OCI-LY7 (cell line): Measurements from ENCODE around the gene LTBP2. TPM values are rescaled to one million over a fixed set of nuclear protein-coding genes. Genes with fewer than 3 reads are reported as not detected.

Experiments
- BruUV-seq: library from RNA; stranded (reverse); fragments of 400-500 nt; replicated peaks from 2 replicates; lab custom pipeline; 2021; lab: Mats Ljungman, UMichigan
- CTCF ChIA-PET: fragments of 300-600 bp; sonication (Branson Sonifier 250); formaldehyde crosslinking; loops from one replicate; lab custom pipeline; 2022; ENCODE audit warnings: antibody characterized with exemption; ENCODE audit not compliant: unreplicated experiment; lab: Charles Lee
- POLR2A ChIA-PET: fragments of 300-600 bp; sonication (Branson Sonifier 250); formaldehyde crosslinking; loops from one replicate; lab custom pipeline; 2022; ENCODE audit warnings: antibody characterized with exemption; lab: Charles Lee
- DNase-seq: peaks from one replicate; pipeline ENCODE4 v3.0.0-alpha.2; 2015; ENCODE audit warnings: low spot score
- H2AFZ ChIP-seq: fragments of 200-600 bp; sonication (generic), shearing (Covaris generic); 2 replicates; pipeline ENCODE4 v1.6.1; 2014; ENCODE audit warnings: mild to moderate bottlenecking, antibody characterized with exemption, low read length, moderate library complexity
- H3K27ac ChIP-seq: fragments of 200-600 bp; sonication (generic); 2 replicates; pipeline ENCODE4 v1.5.1; 2014; ENCODE audit warnings: mixed run types, low read depth, mild to moderate bottlenecking, moderate library complexity, low read length, inconsistent platforms; ENCODE audit not compliant: poor library complexity, severe bottlenecking
- H3K36me3 ChIP-seq: fragments of 200-600 bp; sonication (generic); 2 replicates; pipeline ENCODE4 v1.6.1; 2014; ENCODE audit warnings: mild to moderate bottlenecking, antibody characterized with exemption, low read length, moderate library complexity, mixed read lengths; ENCODE audit not compliant: insufficient read depth
- H3K4me1 ChIP-seq: fragments of 200-600 bp; sonication (generic); 2 replicates; pipeline ENCODE4 v1.5.1; 2014; ENCODE audit warnings: mild to moderate bottlenecking, low read length; ENCODE audit not compliant: insufficient read depth, poor library complexity, severe bottlenecking
- H3K4me2 ChIP-seq: fragments of 200-600 bp; sonication (generic); 2 replicates; pipeline ENCODE4 v1.6.1; 2014; ENCODE audit warnings: mild to moderate bottlenecking, low read length
- H3K4me3 ChIP-seq: fragments of 200-600 bp; sonication (generic); 2 replicates; pipeline ENCODE4 v1.5.1; 2014; ENCODE audit warnings: mild to moderate bottlenecking, low read depth, low read length; ENCODE audit not compliant: poor library complexity, severe bottlenecking
- H3K79me2 ChIP-seq: fragments of 200-600 bp; sonication (generic); 2 replicates; pipeline ENCODE4 v1.6.1; 2016; ENCODE audit warnings: low read depth, mild to moderate bottlenecking, low read length, moderate library complexity, mixed read lengths; ENCODE audit not compliant: insufficient read depth
- H3K9me2 ChIP-seq: fragments of 200-600 bp; sonication (generic); 2 replicates; pipeline ENCODE4 v1.6.1; 2016; ENCODE audit warnings: mild to moderate bottlenecking, low read length, mixed read lengths; ENCODE audit not compliant: insufficient read depth
- H3K9me3 ChIP-seq: fragments of 200-600 bp; sonication (generic); 2 replicates; pipeline ENCODE4 v1.6.1; 2014; ENCODE audit warnings: mild to moderate bottlenecking, mixed run types, low read length, mixed read lengths
- H4K20me1 ChIP-seq: fragments of 200-600 bp; sonication (generic); 2 replicates; pipeline ENCODE4 v1.6.1; 2014; ENCODE audit warnings: mild to moderate bottlenecking, antibody characterized with exemption, low read length, moderate library complexity, mixed read lengths; ENCODE audit not compliant: insufficient read depth
- CTCF ChIP-seq: fragments of 200-600 bp; sonication (generic); conservative IDR thresholded peaks from 2 replicates; pipeline ENCODE4 v1.5.1; 2014; ENCODE audit warnings: mild to moderate bottlenecking, antibody characterized with exemption, low read length, moderate library complexity, mixed read lengths
- EZH2phosphoT487 ChIP-seq: fragments of 200-600 bp; sonication (generic); IDR thresholded peaks from 2 replicates; pipeline ENCODE4 v1.6.1; 2018; ENCODE audit warnings: low read depth, borderline replicate concordance, mild to moderate bottlenecking, mixed run types, antibody characterized with exemption, low read length, moderate library complexity, mixed read lengths
- intact Hi-C: fragments of 100-400 bp; cut with micrococcal nuclease; formaldehyde crosslinking; loops from one replicate; pipeline ENCODE4 v1.10.0; 2022; ENCODE audit not compliant: unreplicated experiment
- total RNA-seq, 2 experiments: library from RNA; depleted of rRNA in 1 of 2; stranded (reverse); fragments of >200 nt in 1 of 2; shearing (Covaris generic) in 1 of 2; gene quantifications; 2 replicates each; pipeline ENCODE4 v1.2.3, GENCODE V29; 2014 to 2022

Gene LTBP2
- total RNA-seq, 2 experiments from 2014 or later, result 0.15 to 0.25 TPM

DNA sequence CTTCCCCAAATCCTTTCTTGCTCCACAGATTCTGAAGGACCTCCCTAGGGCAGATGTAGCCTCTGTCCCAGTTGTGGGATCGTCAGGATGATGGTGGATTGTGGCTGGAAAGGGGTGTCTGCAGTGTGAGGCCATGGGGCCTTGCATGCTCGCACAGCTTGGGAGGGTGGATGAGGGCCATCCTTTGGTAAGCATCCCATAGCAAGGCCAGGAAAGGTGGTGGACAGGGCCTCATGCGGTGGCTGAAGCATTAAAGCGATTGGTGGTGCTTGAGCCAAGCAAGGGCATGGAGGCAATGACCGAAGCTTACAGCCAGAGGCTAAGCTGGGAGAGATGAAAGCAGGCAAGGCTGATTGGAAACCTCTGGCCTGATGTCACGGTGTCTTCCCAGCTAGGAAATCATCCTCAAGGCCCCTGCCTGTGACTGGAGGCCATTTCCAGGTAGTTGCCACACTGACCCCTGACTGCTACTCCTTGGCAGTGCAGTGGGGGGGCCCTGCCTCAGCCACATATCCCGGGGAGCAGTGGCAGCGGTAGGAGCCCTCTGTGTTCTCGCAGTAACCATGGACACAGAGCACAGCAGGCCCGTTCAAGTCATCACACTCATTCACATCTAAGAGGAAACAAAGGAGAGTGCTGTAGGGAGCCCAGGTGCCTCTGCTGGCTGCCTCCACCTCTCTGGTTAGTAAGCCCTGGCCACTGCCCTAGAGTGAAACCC lies 111.5 kb downstream of the LTBP2 start:
- POLR2A ChIA-PET, result interaction anchor here (1.2 to 1.6 kb wide), 2 partner anchors 11 to 25 kb away, joined by 4 read pairs; no protein-coding TSS in a partner anchor
- Histone ChIP-seq H3K36me3 (peaks cover 10% of the 10 kb centered on the region; the same call in 1 of the 2 replicates), H3K4me2 (no peak overlapping the region), H3K4me1 (peaks cover 4% of the 10 kb centered on the region), H3K9me3 (no peaks in the 10 kb centered on the region), H3K27ac (no peak overlapping the region), H3K9me2 (no peaks in the 10 kb centered on the region), H4K20me1 (no peaks in the 10 kb centered on the region), H2AFZ (no peak overlapping the region), H3K4me3 (no peak overlapping the region), H3K79me2 (no peaks in the 10 kb centered on the region)
- no TSS peak for BruUV-seq
- CTCF ChIA-PET, result interaction anchor here (1.0 kb wide), 1 partner anchor 25 kb away, joined by 4 read pairs; no protein-coding TSS in a partner anchor
- TF ChIP-seq EZH2phosphoT487 (no peak), CTCF (no peak)
- intact Hi-C loops, result loop anchor here (5.0 kb wide), 1 partner anchor 107 kb away; no protein-coding TSS in a partner anchor
- DNase-seq, result no peak

GRCh38 chr14:74495356-74495755 lies 116.7 kb downstream of the LTBP2 start:
- BruUV-seq, result no TSS peak
- Histone ChIP-seq H4K20me1 (no peaks in the 10 kb centered on the region), H3K27ac (peak overlapping the region; percentile 24), H3K4me1 (peaks cover 30% of the 10 kb centered on the region), H3K9me3 (no peaks in the 10 kb centered on the region), H3K4me3 (peak overlapping the region; percentile 89), H2AFZ (no peak overlapping the region), H3K9me2 (no peaks in the 10 kb centered on the region), H3K79me2 (peaks cover 10% of the 10 kb centered on the region; the same call in 1 of the 2 replicates), H3K4me2 (peak overlapping the region; percentile 89), H3K36me3 (peaks cover 14% of the 10 kb centered on the region; the same call in 1 of the 2 replicates)
- DNase-seq, result no peak
- POLR2A ChIA-PET, result interaction anchor here (0.7 to 1.8 kb wide), 2 partner anchors 8 to 93 kb away, joined by 3 to 4 read pairs; no protein-coding TSS in a partner anchor
- TF ChIP-seq CTCF (no peak), EZH2phosphoT487 (no peak)
- intact Hi-C loops, result loop anchor here (10.0 kb wide), 1 partner anchor 171 kb away; no protein-coding TSS in a partner anchor
- CTCF ChIA-PET, result no interaction called here
